Mesothelial cell of epicardium (in vitro differentiated cells): Measurements from ENCODE around the gene HAPLN1. TPM values are rescaled to one million over a fixed set of nuclear protein-coding genes. Genes with fewer than 3 reads are reported as not detected.

Experiments used
- DNase-seq, 2 experiments: peaks; one replicate each; pipeline ENCODE4 v3.0.0; 2021; ENCODE audit warnings: low spot score in 2 of 2; ENCODE audit not compliant: unreplicated experiment in 2 of 2
- H3K27ac Mint-ChIP-seq: 2 replicates; pipeline ENCODE4 v1.8.0; 2021; ENCODE audit warnings: mixed read lengths
- H3K27me3 Mint-ChIP-seq: 2 replicates; pipeline ENCODE4 v1.8.0; 2021; ENCODE audit warnings: low read depth, mixed read lengths
- H3K36me3 Mint-ChIP-seq: 2 replicates; pipeline ENCODE4 v1.8.0; 2021; ENCODE audit warnings: mixed read lengths
- H3K4me1 Mint-ChIP-seq: 2 replicates; pipeline ENCODE4 v1.8.0; 2021; ENCODE audit warnings: mixed read lengths
- H3K4me3 Mint-ChIP-seq: 2 replicates; pipeline ENCODE4 v1.8.0; 2021; ENCODE audit warnings: mild to moderate bottlenecking, moderate library complexity, mixed read lengths
- H3K9me3 Mint-ChIP-seq: 2 replicates; pipeline ENCODE4 v1.8.0; 2021; ENCODE audit warnings: mixed read lengths
- total RNA-seq: library from RNA; stranded (reverse); gene quantifications from 3 replicates; pipeline ENCODE4 v1.2.1, GENCODE V29; 2021
- TF ChIP-seq, protein P1 (sequence below): fragments of 200-600 bp; sonication (generic); IDR thresholded peaks from one replicate; pipeline ENCODE4 v1.5.0; 2021; ENCODE audit warnings: antibody characterized with exemption; ENCODE audit not compliant: unreplicated experiment

HAPLN1 gene
- total RNA-seq, 1 donor from 2014 or later = 2.8 TPM

DNA sequence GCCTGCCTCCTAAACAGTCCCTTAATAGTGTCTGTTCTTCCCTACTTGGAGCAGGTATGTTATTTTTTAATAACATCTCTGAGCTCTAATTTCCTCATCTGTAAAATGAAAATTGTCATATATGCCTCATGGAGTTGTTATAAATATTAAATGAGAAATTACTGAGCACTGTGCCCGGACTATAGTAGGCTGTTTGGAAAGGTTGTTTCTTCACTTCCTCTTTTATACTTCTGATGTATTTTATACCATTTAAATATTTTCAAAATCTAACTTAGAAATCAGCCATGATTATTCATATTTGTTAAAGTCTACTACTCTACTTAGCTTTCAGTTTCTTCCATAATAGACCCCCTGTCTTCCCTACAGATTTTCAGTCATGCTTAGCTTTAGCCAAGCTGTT, 30.5 kb upstream of the HAPLN1 start:
- TF ChIP-seq, protein P1, sequence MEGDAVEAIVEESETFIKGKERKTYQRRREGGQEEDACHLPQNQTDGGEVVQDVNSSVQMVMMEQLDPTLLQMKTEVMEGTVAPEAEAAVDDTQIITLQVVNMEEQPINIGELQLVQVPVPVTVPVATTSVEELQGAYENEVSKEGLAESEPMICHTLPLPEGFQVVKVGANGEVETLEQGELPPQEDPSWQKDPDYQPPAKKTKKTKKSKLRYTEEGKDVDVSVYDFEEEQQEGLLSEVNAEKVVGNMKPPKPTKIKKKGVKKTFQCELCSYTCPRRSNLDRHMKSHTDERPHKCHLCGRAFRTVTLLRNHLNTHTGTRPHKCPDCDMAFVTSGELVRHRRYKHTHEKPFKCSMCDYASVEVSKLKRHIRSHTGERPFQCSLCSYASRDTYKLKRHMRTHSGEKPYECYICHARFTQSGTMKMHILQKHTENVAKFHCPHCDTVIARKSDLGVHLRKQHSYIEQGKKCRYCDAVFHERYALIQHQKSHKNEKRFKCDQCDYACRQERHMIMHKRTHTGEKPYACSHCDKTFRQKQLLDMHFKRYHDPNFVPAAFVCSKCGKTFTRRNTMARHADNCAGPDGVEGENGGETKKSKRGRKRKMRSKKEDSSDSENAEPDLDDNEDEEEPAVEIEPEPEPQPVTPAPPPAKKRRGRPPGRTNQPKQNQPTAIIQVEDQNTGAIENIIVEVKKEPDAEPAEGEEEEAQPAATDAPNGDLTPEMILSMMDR = no peak
- Mint-ChIP-seq H3K4me1 (no peaks in the 10 kb centered on the region), H3K9me3 (peaks cover 58% of the 10 kb centered on the region), H3K27ac (no peak overlapping the region), H3K4me3 (no peak overlapping the region), H3K27me3 (no peaks in the 10 kb centered on the region), H3K36me3 (peaks cover 3% of the 10 kb centered on the region)
- DNase-seq = no peak

DNA sequence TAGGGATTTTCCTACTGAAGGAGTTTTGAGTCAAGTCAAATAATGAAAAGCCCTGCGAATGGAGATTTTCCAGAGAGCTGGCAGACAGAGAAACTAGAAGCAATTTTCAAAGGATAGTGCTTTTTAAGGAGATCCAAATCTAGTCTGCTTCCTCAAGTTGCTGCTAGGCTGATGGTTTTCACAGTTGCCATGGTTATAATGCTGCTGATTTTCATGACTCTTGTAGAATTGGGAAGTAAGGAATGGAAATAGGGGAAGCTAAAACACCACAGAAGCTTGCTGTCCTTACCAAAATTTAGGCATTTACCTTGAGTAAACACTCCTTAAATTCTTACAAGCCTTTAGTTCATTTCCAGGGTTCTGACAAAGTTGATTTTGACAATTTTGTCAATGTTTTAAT, 30.1 kb upstream of the HAPLN1 start:
- TF ChIP-seq, protein P1 = no peak
- peaks cover 54% of the 10 kb centered on the region for H3K9me3 Mint-ChIP-seq
- DNase-seq = no peak
- H3K27me3 Mint-ChIP-seq = no peaks in the 10 kb centered on the region
- peaks cover 3% of the 10 kb centered on the region for H3K36me3 Mint-ChIP-seq
- no peak overlapping the region for H3K4me3 Mint-ChIP-seq
- no peaks in the 10 kb centered on the region for H3K4me1 Mint-ChIP-seq
- no peak overlapping the region for H3K27ac Mint-ChIP-seq

DNA sequence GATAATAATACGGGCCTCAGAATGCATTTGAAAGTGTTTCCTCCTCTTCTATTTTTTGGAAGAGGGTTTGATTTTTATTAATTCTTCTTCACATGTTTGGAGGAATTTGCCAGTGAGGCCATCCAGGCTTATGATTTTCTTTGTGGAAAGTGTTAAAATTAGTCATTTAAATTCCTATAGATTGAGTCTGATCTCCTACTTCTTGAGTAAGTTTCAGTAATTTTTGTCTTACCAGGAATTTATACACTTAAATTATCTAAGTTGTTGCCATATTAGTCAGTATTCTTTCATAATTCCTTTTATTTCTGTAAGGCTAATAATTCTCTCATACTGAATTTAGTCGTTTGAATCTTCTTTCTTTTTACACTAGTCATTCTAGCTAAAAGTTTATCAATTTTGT, 25.2 kb upstream of the HAPLN1 start:
- no peak overlapping the region for H3K27ac Mint-ChIP-seq
- peaks cover 3% of the 10 kb centered on the region for H3K36me3 Mint-ChIP-seq
- H3K9me3 Mint-ChIP-seq = peaks cover 47% of the 10 kb centered on the region
- H3K4me3 Mint-ChIP-seq = no peak overlapping the region
- DNase-seq = no peak
- TF ChIP-seq, protein P1 = no peak
- H3K4me1 Mint-ChIP-seq = no peaks in the 10 kb centered on the region
- H3K27me3 Mint-ChIP-seq = no peaks in the 10 kb centered on the region

DNA sequence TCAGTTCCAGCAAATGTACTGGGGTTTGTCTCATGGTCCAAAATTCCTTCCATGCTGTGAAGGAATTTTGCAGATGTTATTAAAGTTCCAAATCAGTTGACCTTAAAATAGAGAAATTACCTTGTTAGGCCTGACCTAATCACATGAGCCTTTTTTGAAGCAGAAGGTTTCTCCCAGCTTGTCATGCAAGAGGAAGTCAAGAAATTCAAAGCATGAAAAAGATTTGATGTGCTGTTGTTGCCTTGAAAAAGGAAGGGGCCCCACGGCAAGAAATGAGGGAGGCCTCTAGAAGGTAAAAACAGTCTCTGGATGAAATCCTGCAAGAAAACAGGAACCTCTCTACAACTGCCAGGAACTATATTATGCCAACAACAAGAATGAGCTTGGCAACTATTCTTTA, 24.2 kb upstream of the HAPLN1 start:
- H3K27ac Mint-ChIP-seq = no peak overlapping the region
- H3K36me3 Mint-ChIP-seq = no peaks in the 10 kb centered on the region
- no peak overlapping the region for H3K4me3 Mint-ChIP-seq
- H3K27me3 Mint-ChIP-seq = no peaks in the 10 kb centered on the region
- TF ChIP-seq, protein P1 = no peak
- no peak for DNase-seq
- H3K9me3 Mint-ChIP-seq = peaks cover 37% of the 10 kb centered on the region
- H3K4me1 Mint-ChIP-seq = no peaks in the 10 kb centered on the region

DNA sequence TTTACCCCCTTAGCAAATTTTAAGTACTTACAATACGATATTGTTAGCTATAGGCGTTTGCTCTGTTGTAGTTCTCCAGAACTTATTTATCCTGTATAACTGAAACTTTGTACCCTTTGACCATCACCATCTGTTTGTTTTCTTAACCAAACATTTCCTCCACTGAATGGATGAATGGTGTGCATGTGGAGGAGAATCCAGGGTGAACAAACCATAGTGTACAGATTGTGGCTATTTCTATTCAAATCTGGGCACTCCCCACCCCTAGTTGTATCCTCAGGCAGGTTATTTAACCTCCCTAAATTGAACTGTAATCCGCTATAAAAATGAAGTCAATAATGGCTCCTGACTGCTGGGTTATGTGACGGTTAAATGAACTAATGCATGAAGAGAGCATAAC, 21.4 kb upstream of the HAPLN1 start:
- H3K4me1 Mint-ChIP-seq = peaks cover 1% of the 10 kb centered on the region
- no peak for DNase-seq
- H3K27ac Mint-ChIP-seq = no peak overlapping the region
- peaks cover 15% of the 10 kb centered on the region for H3K9me3 Mint-ChIP-seq
- no peak overlapping the region for H3K4me3 Mint-ChIP-seq
- TF ChIP-seq, protein P1 = no peak
- no peaks in the 10 kb centered on the region for H3K36me3 Mint-ChIP-seq
- H3K27me3 Mint-ChIP-seq = no peaks in the 10 kb centered on the region

DNA sequence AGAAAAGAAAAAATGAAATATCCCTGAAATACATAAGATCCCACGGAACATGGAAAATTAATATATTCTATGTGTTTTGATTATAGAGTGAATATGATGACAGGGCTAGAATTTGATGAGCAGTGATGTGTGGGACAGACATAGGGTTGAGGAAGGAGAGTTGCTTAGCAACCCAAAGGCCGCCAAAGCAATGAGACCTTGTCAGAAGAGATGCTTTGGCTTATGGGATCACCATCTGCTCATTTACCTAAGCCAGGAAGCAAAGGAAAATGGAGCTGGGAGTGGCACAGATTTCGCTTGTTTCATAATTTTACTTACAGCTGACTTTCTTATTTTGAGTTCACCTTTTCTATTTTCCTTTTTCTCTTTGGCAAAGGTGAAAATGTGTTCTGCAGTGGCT, 20.9 kb upstream of the HAPLN1 start:
- Mint-ChIP-seq H3K27ac (no peak overlapping the region), H3K9me3 (peaks cover 15% of the 10 kb centered on the region), H3K4me3 (no peak overlapping the region), H3K27me3 (no peaks in the 10 kb centered on the region), H3K36me3 (no peaks in the 10 kb centered on the region), H3K4me1 (peaks cover 1% of the 10 kb centered on the region)
- no peak for DNase-seq
- TF ChIP-seq, protein P1 = no peak
